Inflammatory macrophage (primary cell): ENCODE data around the gene EPHA10.
"Not testable (repeated sequence)": the region's sequence is repeated elsewhere in the genome, so short reads cannot be mapped to it uniquely, and the experiment has no call there.

Experiments
- DNase-seq, 2 donors: peaks; one replicate each; pipeline ENCODE4 v3.0.0-alpha.2; 2020 to 2022
- total RNA-seq, 18 experiments: gene quantifications; one replicate each; lab custom pipeline; 2026; ENCODE audit warnings: mixed read lengths in 6 of 18, inconsistent platforms in 2 of 18; lab: John Stamatoyannopoulos, UW

EPHA10 gene
- total RNA-seq: 0 to 1.2 (median 0.22) reads per million in 18 experiments

DNA sequence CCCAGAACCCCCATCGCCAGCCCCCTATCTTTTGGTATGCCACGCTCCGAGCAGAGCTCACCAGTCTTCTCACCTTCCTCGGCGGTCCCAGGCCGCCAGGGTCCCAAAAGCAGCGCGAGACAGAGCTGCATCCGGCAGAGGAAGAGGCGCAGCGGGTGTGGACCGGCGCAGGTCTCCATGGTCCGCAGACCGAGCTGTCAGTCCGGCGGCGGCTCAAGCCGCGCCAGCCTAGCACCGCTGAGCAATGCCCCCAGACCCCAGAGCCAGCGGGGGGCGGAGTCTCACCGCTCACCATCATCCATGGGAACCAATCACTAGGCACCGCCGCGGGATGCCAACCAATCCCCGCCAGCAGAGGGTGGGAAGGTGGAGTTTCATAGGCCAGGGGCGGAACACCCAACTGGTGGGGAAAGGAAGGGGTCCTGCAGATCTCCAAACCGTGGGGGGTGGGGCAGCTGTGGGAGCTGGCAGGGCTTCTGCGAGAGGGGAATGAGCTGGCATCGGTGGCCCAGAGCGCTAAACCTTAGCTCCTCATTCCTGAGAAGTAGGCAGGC, at the start of gene EPHA10:
Gene EPHA10, minus strand, starts transcription at position 233 of the 554 bp plus-strand sequence. Its CDS starts 54 bp downstream, at position 179.
- no peak for DNase-seq

GRCh38 chr1:37814252-37814651, 49.3 kb upstream of the EPHA10 start:
- DNase-seq: no peak

DNA sequence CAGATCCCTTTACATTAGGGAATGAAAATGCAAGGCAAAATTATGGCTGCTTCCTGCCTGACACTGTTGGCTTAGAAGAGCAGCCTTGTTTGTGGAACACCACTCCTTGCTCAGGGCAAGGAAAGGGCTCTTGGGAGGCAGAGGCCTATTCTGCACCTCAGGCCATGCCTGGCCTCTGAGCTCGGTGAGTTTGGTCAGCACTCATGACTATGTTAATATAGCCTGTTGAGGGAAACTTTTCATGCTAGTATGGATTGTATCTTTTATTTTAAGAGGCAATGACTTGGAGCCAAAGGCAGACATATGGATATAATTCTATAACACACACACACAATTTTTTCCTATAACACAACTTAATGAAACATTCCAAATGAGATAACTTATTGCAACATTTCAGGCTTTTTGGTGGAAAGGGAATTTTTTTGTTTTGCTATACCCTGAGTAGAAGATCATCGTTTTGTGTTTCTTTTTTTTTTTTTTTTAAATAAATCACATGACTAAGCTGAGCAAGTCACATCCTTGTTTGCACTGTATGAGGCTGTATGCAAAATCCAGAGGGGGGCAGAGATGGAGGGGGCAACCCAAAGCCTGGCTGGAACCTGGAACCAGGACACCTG, 48.7 kb upstream of the EPHA10 start:
- DNase-seq: no peak

DNA sequence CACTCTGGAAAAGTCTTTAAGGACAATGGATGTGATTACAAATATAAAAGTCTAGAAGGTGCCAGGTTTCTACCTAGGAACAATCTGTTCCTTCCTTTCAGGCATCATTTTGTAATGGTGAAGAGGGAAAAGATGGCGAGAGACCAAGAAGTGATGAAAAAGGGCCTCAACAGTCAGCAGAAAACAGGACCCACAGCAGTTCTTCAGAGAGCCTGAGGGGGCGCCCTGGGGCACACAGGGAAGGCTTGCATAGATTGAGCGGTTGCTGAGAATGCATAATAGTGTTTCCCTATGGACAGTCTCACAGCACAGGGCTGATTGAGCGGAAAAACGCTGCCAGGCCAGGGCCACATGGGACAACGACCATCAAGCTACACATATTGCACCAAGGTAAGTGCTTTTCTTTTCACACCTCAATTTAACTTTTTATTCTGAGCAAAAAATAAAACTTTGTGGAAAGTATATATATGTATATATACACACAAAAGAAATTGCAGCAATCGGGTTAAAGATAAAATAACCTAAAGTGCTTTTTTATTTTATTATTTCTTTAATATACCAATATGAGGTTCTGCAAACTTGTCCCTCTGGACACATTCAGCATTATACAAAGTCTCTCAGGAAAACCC, 46.2 kb upstream of the EPHA10 start:
- DNase-seq: peak; percentile 80 to 87

- peak; percentile 18 to 56 for DNase-seq
Observed at GRCh38 chr1:37809942-37810341, 45.0 kb upstream of the EPHA10 start.

- DNase-seq: peak; percentile 64 to 71
Observed at GRCh38 chr1:37808369-37809319, 43.7 kb upstream of the EPHA10 start.

DNA sequence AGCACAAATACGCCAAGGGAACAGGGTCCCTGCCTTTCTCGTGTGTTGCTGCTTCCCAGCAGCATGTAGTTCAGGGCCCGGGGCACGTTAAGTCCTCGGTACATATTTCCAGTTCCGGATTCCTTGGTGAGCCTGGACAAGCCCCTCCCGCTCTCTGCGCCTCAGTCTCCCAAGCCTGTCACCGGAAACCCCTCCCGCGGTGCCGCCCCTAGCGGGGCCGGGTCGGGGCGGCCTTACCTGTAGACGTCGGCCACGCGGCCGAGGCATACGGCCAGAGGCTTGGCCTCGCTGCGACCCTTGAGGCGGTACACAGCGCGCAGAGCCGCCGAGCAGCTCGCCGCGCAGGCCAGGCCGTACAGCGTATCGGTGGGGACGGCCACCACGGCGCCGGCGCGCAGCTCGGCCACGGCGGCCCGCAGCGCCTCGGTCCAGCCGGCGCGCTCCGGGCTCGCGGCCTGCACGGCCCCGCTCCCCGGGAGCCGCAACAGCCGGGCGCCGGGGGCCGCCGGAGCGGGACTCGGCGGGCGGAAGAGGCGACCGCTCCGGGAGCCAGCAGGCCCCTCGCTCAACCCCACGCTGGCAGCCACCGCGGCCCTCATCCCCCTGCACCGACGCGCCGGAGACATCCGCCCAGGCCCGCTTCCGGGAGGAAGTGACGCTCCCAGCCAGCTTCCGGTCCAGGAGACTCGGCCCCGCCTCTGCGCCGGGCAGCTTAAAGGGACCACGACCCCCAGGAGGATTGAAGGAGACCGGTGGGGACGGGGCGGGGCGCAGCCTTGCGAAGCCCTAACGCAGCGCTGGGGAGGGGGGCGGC, 42.8 kb upstream of the EPHA10 start, which contains the start of the genes C1orf122 and YRDC:
Gene C1orf122, plus strand, starts transcription at position 236 of the 814 bp plus-strand sequence. CDS start 615 bp downstream, outside the sequence.
Gene YRDC, minus strand, starts transcription at position 654 of the 814 bp plus-strand sequence. Its CDS starts 28 bp downstream, at position 626.
- peak; percentile 93 to 94 for DNase-seq

- DNase-seq: no peak
Observed at GRCh38 chr1:37807220-37807554, 42.3 kb upstream of the EPHA10 start.

DNA sequence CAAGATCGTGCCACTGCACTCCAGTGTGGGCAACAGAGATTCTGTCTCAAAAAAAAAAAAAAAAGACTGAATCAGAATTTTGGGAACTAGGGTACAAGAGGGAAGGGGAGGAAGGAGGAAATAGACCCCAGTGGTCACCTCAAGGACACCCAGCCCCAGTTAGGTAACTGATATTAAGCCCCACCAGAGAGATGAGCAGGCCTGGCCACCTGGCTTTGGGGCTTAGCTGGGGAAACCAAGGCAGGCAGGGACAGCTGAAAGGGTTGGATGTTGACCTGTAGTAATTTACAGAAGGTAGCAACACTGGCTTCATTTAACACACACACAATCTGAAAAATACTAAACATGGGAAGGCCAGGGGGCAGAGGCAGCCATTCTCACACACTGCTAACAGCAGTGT, 37.5 kb upstream of the EPHA10 start:
- no peak for DNase-seq

DNA sequence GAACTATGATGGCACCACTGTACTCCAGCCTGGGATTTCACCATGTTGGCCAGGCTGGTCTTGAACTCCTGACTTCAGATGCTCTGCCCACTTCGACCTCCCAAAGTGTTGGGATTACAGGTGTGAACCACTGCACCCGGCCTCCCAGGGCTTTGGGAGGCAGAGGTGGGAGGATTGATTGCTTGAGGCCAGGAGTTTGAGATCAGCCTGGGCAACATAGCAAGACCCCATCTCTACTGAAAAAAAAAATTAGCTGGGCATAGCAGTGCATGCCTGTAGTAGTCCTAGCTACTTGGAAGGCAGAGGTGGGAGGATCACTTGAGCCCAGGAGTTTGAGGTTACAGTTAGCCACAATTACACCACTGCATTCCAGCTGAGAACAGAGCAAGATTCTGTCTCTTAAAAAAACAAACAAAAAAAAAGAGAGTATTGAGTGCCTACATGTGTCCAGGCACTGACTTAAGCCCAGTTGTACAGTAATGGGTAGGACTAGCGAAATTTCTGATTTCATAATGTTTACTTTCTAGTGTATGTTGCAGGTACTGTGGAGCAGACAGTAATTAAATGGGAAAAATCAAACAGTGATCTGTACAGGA, 32.9 kb upstream of the EPHA10 start:
- DNase-seq: no peak

DNA sequence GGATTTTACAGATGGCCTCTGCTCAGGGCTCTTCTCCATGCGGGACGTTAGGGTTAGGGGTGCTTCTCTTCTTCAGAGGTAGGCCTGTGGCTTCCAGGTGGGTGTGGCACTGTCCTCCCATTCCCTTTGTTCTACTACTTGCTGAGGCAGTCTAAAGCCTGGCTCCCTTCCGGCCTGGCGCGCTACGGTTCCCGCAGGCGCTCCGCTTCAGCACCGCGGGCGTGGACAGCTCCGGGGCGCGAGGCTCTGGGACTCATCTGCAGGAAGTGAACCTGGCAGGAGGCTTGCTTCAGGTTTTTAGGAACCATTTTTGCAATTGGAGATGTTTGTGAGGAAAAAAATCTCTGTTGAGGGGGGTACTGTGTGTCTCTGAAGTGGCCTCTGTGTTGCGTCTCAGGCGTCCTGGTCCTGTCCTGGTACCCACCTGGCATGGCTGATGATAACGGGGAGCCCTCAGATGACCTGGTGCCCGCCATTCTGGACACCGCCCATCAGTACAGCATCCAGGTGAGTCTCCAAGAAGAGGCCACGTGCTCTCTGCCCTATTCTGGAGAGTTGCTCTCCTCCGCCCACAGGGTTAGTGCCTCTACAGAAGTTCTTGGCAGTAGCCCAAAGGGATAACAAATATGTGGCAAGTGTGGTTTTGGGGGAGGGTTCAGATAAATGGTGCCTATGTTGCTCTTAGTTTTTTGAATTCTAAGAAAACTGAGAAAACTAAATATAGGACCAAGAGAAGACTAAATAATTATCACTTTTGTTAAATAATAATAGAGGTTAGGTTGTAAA, 30.6 kb upstream of the EPHA10 start:
- peak; percentile 39 to 56 for DNase-seq

- DNase-seq: no peak
Observed at GRCh38 chr1:37794372-37795339, 29.7 kb upstream of the EPHA10 start.

GRCh38 chr1:37793773-37794371, 29.0 kb upstream of the EPHA10 start, which contains the start of gene MANEAL:
Gene MANEAL (plus strand): TSS chr1:37793847. CDS start chr1:37794183, 336 bp downstream.
- peak; percentile 46 to 76 for DNase-seq

DNA sequence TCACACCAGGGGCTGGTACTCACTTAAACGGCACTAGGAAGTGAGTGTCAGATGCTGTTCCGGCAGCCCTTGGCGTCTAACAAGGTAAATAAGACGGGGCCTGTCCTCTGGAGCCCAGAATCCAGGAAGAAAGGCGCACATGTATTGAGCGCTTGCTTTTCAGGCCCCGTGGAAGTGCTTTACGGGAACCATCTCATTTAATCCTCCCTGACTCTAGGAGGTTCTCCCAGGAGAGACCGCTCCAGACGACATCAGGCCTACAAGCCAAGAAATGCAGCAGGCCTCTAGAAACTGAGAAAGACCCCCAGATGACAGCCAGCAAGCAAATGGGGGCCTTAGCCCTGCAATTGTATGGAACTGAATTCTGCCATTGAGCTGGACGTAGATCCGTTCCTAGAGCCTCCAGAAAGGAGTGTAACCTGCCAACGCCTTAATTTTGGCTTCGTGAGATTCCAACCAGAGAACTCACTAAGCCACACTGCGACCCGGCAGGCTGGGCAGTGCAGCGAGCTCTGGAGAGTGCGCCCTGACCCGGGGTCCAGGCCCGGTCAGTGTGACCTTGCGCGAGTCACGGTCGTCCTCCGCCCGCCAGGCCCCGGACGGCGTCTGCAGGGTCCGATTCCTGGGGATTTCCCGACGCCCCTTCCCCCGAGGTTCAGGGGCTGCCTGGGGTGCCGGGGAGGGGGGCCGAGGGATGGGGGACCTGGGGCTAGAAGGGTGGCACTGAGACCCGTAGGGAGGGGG, 28.2 kb upstream of the EPHA10 start:
- no peak for DNase-seq

DNA sequence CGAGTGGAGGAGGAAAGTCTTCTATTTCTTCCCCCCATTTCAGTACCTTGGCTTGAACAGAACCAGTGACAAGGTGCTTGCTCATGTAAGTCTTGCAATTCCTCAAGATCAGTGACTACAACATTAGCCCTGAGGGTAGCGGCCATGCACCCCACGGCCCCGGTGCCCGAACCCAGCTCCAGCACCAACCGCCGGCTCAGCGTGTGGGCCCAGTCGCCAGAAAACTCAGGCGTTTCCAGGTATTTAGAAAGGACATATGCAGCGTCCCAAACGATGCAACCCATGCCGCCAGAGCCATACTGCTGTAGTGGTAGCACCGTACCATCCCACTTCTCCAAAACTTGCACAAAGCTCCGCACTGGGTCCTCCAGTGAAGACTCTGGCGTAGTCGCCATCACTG, 17.6 kb upstream of the EPHA10 start:
- no peak for DNase-seq

- DNase-seq: no peak
Observed at GRCh38 chr1:37778654-37779053, 13.7 kb upstream of the EPHA10 start.

DNA sequence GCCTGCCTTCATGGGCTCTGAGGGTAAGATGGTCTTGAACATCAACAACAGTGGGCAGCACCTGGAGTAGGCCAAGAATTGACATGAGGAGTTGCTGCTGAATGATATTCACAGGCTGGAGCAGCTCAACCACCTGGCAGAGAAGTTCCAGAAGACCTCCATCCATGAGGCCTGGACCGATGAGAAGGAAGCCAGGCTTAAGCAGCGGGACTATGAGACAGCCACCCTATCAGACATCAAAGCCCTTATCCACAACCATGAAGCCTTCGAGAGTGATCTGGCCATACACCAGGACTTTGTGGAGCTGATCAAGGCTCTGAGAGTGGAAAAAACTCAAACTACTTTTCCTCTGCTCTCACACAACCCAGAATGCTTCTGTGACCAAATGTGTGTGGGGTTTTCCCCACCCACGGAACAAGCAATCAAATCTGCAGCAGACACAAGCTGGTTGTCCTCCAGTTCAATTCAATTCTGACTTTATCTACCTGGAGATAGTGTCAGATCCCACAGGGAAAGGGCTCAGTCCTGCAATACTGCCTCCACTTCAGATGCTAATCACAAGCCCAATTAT, 12.1 kb upstream of the EPHA10 start:
- peak in 1 of 2 donors; percentile 7 for DNase-seq

DNA sequence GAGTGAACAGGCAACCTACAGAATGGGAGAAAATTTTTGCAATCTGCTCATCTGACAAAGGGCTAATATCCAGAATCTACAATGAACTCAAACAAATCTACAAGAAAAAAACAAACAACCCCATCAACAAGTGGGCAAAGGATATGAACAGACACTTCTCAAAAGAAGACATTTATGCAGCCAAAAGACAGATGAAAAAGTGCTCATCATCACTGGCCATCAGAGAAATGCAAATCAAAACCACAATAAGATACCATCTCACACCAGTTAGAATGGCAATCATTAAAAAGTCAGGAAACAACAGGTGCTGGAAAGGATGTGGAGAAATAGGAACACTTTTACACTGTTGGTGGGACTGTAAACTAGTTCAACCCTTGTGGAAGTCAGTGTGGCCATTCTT, 6.5 kb upstream of the EPHA10 start:
- not testable (repeated sequence) for DNase-seq
